Nephron (organoid): Measurements from ENCODE around the gene WAC.
A peak's percentile ranks its signal among the peaks of the same experiment; 100 is the strongest.

Experiments
- H3K27ac Mint-ChIP-seq, 3 experiments: 2 replicates each; pipeline ENCODE4 v1.8.0; 2020; ENCODE audit warnings: mixed read lengths in 3 of 3, mild to moderate bottlenecking in 2 of 3, moderate library complexity in 1 of 3
- H3K27me3 Mint-ChIP-seq: 2 replicates; pipeline ENCODE4 v1.8.0; 2021; ENCODE audit warnings: low read depth, mild to moderate bottlenecking, moderate library complexity, mixed read lengths
- H3K36me3 Mint-ChIP-seq: 2 replicates; pipeline ENCODE4 v1.8.0; 2020; ENCODE audit warnings: low read depth, mixed read lengths
- H3K4me1 Mint-ChIP-seq: 2 replicates; pipeline ENCODE4 v1.8.0; 2020; ENCODE audit warnings: mixed read lengths
- H3K4me3 Mint-ChIP-seq, 3 experiments: 2 replicates each; pipeline ENCODE4 v1.8.0; 2020; ENCODE audit warnings: mild to moderate bottlenecking in 3 of 3, mixed read lengths in 3 of 3, moderate library complexity in 2 of 3
- H3K9me3 Mint-ChIP-seq: 2 replicates; pipeline ENCODE4 v1.8.0; 2020; ENCODE audit warnings: mixed read lengths
- TF ChIP-seq, protein P1 (sequence below), 3 experiments: fragments of 200-600 bp; sonication (generic); IDR thresholded peaks; one replicate each; pipeline ENCODE4 v1.5.0; 2021; ENCODE audit warnings: antibody characterized with exemption in 3 of 3; ENCODE audit not compliant: unreplicated experiment in 3 of 3

WAC gene

DNA sequence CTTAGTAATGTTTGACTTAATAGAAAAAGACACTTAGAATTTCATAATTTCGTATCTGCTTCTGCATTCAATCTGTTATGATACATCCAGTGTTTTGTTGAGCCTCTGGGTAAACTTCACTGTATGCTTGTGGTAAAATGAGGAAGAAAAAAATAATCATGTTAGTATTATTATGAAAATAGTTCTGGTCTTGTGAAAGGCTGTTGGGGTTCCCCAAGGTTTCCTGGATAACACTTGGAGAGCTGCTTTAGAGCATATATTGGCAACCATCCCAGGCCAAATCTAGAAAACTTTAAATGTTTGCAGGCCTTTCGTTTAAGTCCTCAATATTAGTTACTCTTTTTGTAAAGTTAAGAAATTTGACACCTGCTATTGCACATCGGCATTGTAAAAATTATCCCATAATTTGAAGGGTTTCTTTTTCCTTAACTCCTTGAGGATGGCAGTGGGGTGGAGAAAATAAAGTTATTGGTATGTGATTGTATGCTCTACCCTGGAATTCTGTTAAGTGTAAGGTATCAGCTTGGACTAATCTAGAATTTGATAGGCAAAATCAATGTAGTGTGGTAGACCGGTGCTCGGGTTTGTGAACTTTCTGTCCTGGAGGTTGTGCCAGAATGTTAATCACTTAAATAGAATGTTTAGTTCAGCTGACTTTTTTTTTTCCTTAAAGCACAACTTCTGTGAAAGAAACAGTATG lies 54.5 kb downstream of the WAC start:
- H3K36me3 Mint-ChIP-seq: peaks cover 74% of the 10 kb centered on the region
- H3K9me3 Mint-ChIP-seq: no peaks in the 10 kb centered on the region
- TF ChIP-seq, protein P1, sequence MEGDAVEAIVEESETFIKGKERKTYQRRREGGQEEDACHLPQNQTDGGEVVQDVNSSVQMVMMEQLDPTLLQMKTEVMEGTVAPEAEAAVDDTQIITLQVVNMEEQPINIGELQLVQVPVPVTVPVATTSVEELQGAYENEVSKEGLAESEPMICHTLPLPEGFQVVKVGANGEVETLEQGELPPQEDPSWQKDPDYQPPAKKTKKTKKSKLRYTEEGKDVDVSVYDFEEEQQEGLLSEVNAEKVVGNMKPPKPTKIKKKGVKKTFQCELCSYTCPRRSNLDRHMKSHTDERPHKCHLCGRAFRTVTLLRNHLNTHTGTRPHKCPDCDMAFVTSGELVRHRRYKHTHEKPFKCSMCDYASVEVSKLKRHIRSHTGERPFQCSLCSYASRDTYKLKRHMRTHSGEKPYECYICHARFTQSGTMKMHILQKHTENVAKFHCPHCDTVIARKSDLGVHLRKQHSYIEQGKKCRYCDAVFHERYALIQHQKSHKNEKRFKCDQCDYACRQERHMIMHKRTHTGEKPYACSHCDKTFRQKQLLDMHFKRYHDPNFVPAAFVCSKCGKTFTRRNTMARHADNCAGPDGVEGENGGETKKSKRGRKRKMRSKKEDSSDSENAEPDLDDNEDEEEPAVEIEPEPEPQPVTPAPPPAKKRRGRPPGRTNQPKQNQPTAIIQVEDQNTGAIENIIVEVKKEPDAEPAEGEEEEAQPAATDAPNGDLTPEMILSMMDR (IDR thresholded peaks at IDR 0.05; ENCODE audit: unreplicated experiment in 3 of 3): no peak
- peaks cover 33% of the 10 kb centered on the region for H3K4me1 Mint-ChIP-seq
- no peaks in the 10 kb centered on the region for H3K27me3 Mint-ChIP-seq
- H3K4me3 Mint-ChIP-seq: no peak overlapping the region
- peak overlapping the region; percentile 32 to 72 (median 65) for H3K27ac Mint-ChIP-seq

DNA sequence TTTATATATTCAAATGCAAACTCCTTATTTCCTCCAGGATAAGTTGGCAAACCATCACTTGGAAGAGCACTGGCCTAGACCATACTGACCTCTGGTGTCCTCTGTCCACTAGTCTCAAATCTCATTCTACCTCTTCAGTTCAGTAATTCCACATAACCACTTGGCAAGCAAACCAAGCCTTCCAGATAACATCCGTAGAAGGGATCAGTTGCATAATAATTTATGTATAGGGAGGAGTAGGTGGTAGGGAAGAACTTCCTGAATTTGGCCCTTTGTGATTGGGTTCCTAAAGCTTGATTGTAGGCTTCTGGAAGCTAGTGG lies 55.0 kb downstream of the WAC start:
- H3K9me3 Mint-ChIP-seq: no peaks in the 10 kb centered on the region
- H3K4me3 Mint-ChIP-seq: no peak overlapping the region
- no peaks in the 10 kb centered on the region for H3K27me3 Mint-ChIP-seq
- peaks cover 32% of the 10 kb centered on the region for H3K4me1 Mint-ChIP-seq
- peak overlapping the region; percentile 32 to 72 (median 65) for H3K27ac Mint-ChIP-seq
- H3K36me3 Mint-ChIP-seq: peaks cover 78% of the 10 kb centered on the region
- TF ChIP-seq, protein P1 (IDR thresholded peaks at IDR 0.05; ENCODE audit: unreplicated experiment in 3 of 3): no peak

DNA sequence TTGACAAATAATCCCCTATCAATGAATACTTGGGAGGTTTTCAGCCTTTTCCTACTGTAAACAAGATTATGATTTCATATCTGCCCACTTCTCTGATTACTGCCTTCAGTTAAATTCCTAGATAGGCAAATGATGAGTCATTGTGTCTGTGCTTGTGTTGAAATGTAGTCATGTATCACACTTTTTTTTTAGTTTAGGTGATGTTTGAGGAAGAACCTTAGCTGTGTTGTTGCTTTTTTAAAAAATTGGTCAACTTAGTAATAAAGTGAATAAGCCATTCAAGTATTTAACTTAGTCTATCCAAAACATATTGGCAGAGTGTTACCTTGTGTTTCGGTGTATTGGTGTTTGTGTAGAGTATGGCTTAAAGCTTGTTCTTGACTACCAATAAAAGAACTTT lies 60.0 kb downstream of the WAC start:
- H3K4me3 Mint-ChIP-seq: no peak overlapping the region
- H3K27ac Mint-ChIP-seq: no peak overlapping the region
- no peaks in the 10 kb centered on the region for H3K27me3 Mint-ChIP-seq
- peaks cover 78% of the 10 kb centered on the region for H3K36me3 Mint-ChIP-seq
- peaks cover 16% of the 10 kb centered on the region for H3K4me1 Mint-ChIP-seq
- H3K9me3 Mint-ChIP-seq: no peaks in the 10 kb centered on the region
- TF ChIP-seq, protein P1 (IDR thresholded peaks at IDR 0.05; ENCODE audit: unreplicated experiment in 3 of 3): no peak

DNA sequence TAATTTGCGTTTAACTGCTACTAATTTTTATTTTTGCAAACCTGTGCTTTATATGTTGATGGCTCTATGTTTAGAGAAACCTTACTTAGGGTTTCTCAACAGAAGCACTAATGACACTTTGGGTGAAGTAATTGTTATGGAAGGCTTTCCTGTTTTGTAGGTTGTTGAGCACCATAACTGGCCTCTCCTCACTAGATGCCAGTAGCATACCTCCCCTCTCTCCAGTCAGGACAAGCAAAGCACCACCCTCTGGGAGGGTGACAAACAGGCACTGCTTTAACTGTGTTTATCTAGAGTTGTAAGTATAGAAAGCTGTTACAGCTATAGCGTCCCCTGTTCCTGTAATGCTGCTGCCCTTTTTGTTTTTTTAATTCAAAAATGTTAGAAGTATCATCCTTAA lies 60.9 kb downstream of the WAC start:
- Mint-ChIP-seq H3K9me3 (no peaks in the 10 kb centered on the region), H3K4me3 (no peak overlapping the region), H3K27me3 (no peaks in the 10 kb centered on the region), H3K36me3 (peaks cover 78% of the 10 kb centered on the region), H3K27ac (peak overlapping the region in 1 of 3 experiments; percentile 56), H3K4me1 (peaks cover 10% of the 10 kb centered on the region)
- TF ChIP-seq, protein P1 (IDR thresholded peaks at IDR 0.05; ENCODE audit: unreplicated experiment in 3 of 3): no peak

DNA sequence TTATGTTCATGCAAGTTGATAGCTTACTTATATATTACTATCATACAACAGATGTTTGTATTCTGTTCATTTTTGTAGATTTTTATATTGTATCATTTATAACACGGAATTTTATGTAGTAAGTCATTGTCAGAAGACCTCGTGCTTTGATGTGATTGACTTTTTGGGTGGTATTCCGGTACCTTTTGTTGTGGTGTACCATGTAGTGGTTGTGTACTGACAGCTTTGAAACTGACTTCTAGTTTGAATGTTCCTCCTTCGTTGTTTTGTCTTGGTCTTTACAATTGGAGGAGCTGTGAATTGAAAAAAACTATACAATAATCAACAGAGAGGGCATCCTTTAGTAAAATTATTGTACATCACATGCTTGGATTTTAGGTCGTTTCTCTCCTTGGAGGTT lies 61.5 kb downstream of the WAC start:
- Mint-ChIP-seq H3K4me1 (peaks cover 7% of the 10 kb centered on the region), H3K4me3 (no peak overlapping the region), H3K27ac (peak overlapping the region in 2 of 3 experiments; percentile 36 to 65), H3K36me3 (peaks cover 76% of the 10 kb centered on the region), H3K9me3 (no peaks in the 10 kb centered on the region), H3K27me3 (no peaks in the 10 kb centered on the region)
- TF ChIP-seq, protein P1 (IDR thresholded peaks at IDR 0.05; ENCODE audit: unreplicated experiment in 3 of 3): no peak

DNA sequence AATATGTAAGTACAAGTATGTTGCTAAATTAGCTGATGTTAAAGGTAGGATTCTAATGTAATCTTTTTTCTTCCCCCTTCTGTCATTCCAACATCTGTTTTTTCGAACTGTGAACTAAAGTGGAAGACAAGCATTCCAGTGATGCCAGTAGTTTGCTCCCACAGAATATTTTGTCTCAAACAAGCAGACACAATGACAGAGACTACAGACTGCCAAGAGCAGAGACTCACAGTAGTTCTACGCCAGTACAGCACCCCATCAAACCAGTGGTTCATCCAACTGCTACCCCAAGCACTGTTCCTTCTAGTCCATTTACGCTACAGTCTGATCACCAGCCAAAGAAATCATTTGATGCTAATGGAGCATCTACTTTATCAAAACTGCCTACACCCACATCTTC lies 62.7 kb downstream of the WAC start:
- Mint-ChIP-seq H3K4me3 (peak overlapping the region in 1 of 3 experiments; percentile 7), H3K9me3 (no peaks in the 10 kb centered on the region)

More for the DNA sequence above, 62.7 kb downstream of the WAC start:
- H3K27me3 Mint-ChIP-seq: no peaks in the 10 kb centered on the region
- H3K36me3 Mint-ChIP-seq: peaks cover 71% of the 10 kb centered on the region
- H3K27ac Mint-ChIP-seq: peak overlapping the region; percentile 9 to 85 (median 50)
- TF ChIP-seq, protein P1 (IDR thresholded peaks at IDR 0.05; ENCODE audit: unreplicated experiment in 3 of 3): no peak
- H3K4me1 Mint-ChIP-seq: peaks cover 7% of the 10 kb centered on the region
